ENCODE measurements around the gene SYNGR3.

SYNGR3 gene

GRCh38 chr16:2024032-2024420, 34.3 kb downstream of the SYNGR3 start:
- TF ChIP-seq CTCF (IDR thresholded peaks at IDR 0.05; ENCODE audit: low read depth, low read length, missing control alignments) = no peak
- no peak for DNase-seq (ENCODE audit: low read depth)
- H3K4me3 ChIP-seq (ENCODE audit: low read depth, low read length) = no peak overlapping the region

- no peak overlapping the region for H3K4me3 ChIP-seq (ENCODE audit: low read depth, low read length)
- DNase-seq (ENCODE audit: low read depth) = no peak
- TF ChIP-seq CTCF (IDR thresholded peaks at IDR 0.05; ENCODE audit: low read depth, low read length, missing control alignments) = no peak
These were observed 35.5 kb downstream of the SYNGR3 start for GRCh38 chr16:2025251-2025650.

GRCh38 chr16:2025878-2026460, 36.2 kb downstream of the SYNGR3 start:
- H3K4me3 ChIP-seq (ENCODE audit: low read depth, low read length) = no peak overlapping the region
- TF ChIP-seq CTCF (IDR thresholded peaks at IDR 0.05; ENCODE audit: low read depth, low read length, missing control alignments) = no peak
- DNase-seq (ENCODE audit: low read depth) = no peak

GRCh38 chr16:2026461-2027023, 36.8 kb downstream of the SYNGR3 start, which contains the start of gene NHERF2:
Gene NHERF2, plus strand, starts transcription at chr16:2026902. Its CDS starts 104 bp downstream, at chr16:2027006.
- DNase-seq (ENCODE audit: low read depth) = no peak

GRCh38 chr16:2027024-2028010, 37.5 kb downstream of the SYNGR3 start:
- TF ChIP-seq CTCF (IDR thresholded peaks at IDR 0.05; ENCODE audit: low read depth, low read length, missing control alignments) = no peak
- no peak overlapping the region for H3K4me3 ChIP-seq (ENCODE audit: low read depth, low read length)

More at GRCh38 chr16:2026461-2027023, 36.8 kb downstream of the SYNGR3 start, which contains the start of gene NHERF2:
- no peak for TF ChIP-seq CTCF (IDR thresholded peaks at IDR 0.05; ENCODE audit: low read depth, low read length, missing control alignments)
- H3K4me3 ChIP-seq (ENCODE audit: low read depth, low read length) = no peak within 1 kb of the TSS

GRCh38 chr16:2028146-2028545, 38.4 kb downstream of the SYNGR3 start:
- no peak for TF ChIP-seq CTCF (IDR thresholded peaks at IDR 0.05; ENCODE audit: low read depth, low read length, missing control alignments)
- DNase-seq (ENCODE audit: low read depth) = no peak
- no peak overlapping the region for H3K4me3 ChIP-seq (ENCODE audit: low read depth, low read length)

More at GRCh38 chr16:2027024-2028010, 37.5 kb downstream of the SYNGR3 start:
- no peak for DNase-seq (ENCODE audit: low read depth)
